Mucosa of descending colon (tissue), 3 donors: ENCODE data around the gene RAB10. TPM values are rescaled to one million over a fixed set of nuclear protein-coding genes. Genes with fewer than 3 reads are reported as not detected.
"Not testable (repeated sequence)": the region's sequence is repeated elsewhere in the genome, so short reads cannot be mapped to it uniquely, and the experiment has no call there.

Experiments used
- ATAC-seq: fragments of 200-7000 bp; cut with Tn5 transposase; one replicate; pipeline ENCODE4 v1.9.1; 2020; ENCODE audit warnings: mild to moderate bottlenecking, moderate library complexity
- DNase-seq, 3 donors: peaks; one replicate each; pipeline ENCODE4 v3.0.0-alpha.2; 2020
- H3K36me3 ChIP-seq: fragments of 200-600 bp; one replicate; pipeline ENCODE4 v1.8.0; 2021; ENCODE audit warnings: low read depth, mild to moderate bottlenecking
- H3K4me1 ChIP-seq: fragments of 200-600 bp; one replicate; pipeline ENCODE4 v1.8.0; 2021; ENCODE audit warnings: low read depth, mild to moderate bottlenecking
- H3K4me3 ChIP-seq: fragments of 200-600 bp; one replicate; pipeline ENCODE4 v1.8.0; 2021; ENCODE audit warnings: mild to moderate bottlenecking
- H3K9me3 ChIP-seq: fragments of 200-600 bp; one replicate; pipeline ENCODE4 v1.8.0; 2021; ENCODE audit warnings: mild to moderate bottlenecking
- intact Hi-C, 2 donors: fragments of 100-400 bp; cut with DNase I in 1 of 2; cut with micrococcal nuclease in 1 of 2; formaldehyde crosslinking; loops; one replicate each; pipeline versions ENCODE4 v1.11.0 to v1.11.1; 2022; cut with DNase I, micrococcal nuclease
- total RNA-seq, 3 donors: library from RNA; stranded (reverse); fragmentation: NEBNext Ultra II Directional in 2 of 3; extraction: Animal tissue kit (Norgen Biotek cat#: 25700) in 2 of 3; gene quantifications; one replicate each; pipeline versions ENCODE4 v1.2.1 to v1.2.4, GENCODE V29; 2021 to 2023
- TF ChIP-seq, protein P1 (sequence below): fragments of 200-600 bp; IDR thresholded peaks from one replicate; pipeline ENCODE4 v1.8.0; 2022; ENCODE audit warnings: antibody characterized with exemption, mild to moderate bottlenecking
- donor health status: DM: no; HTN: no; CAD: no; lungs with moderate emphysema.
- donor health status: DM: no; HTN: no; CAD: no.
- donor health status: DM: no; HTN: yes; CAD: no.

The RAB10 gene
- total RNA-seq, 3 donors from 2014 or later = 129 to 166 (median 162) TPM

- intact Hi-C loops = no loop called here
- DNase-seq = no peak
Measured at GRCh38 chr2:26010943-26011342, 22.9 kb upstream of the RAB10 start.

GRCh38 chr2:26011609-26011989, 22.3 kb upstream of the RAB10 start:
- H3K36me3 ChIP-seq = no peaks in the 10 kb centered on the region
- ATAC-seq (peak; percentile 17), DNase-seq (no peak)
- peaks cover 20% of the 10 kb centered on the region for H3K4me1 ChIP-seq
- intact Hi-C loops = no loop called here
- TF ChIP-seq, protein P1, sequence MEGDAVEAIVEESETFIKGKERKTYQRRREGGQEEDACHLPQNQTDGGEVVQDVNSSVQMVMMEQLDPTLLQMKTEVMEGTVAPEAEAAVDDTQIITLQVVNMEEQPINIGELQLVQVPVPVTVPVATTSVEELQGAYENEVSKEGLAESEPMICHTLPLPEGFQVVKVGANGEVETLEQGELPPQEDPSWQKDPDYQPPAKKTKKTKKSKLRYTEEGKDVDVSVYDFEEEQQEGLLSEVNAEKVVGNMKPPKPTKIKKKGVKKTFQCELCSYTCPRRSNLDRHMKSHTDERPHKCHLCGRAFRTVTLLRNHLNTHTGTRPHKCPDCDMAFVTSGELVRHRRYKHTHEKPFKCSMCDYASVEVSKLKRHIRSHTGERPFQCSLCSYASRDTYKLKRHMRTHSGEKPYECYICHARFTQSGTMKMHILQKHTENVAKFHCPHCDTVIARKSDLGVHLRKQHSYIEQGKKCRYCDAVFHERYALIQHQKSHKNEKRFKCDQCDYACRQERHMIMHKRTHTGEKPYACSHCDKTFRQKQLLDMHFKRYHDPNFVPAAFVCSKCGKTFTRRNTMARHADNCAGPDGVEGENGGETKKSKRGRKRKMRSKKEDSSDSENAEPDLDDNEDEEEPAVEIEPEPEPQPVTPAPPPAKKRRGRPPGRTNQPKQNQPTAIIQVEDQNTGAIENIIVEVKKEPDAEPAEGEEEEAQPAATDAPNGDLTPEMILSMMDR = no peak
- no peak overlapping the region for H3K4me3 ChIP-seq
- H3K9me3 ChIP-seq = no peaks in the 10 kb centered on the region

More at GRCh38 chr2:26010943-26011342, 22.9 kb upstream of the RAB10 start:
- TF ChIP-seq, protein P1 = no peak
- no peak overlapping the region for H3K4me3 ChIP-seq
- no peaks in the 10 kb centered on the region for H3K36me3 ChIP-seq
- peaks cover 20% of the 10 kb centered on the region for H3K4me1 ChIP-seq
- H3K9me3 ChIP-seq = no peaks in the 10 kb centered on the region
- no peak for ATAC-seq

GRCh38 chr2:26011990-26012856, 21.7 kb upstream of the RAB10 start:
- Histone ChIP-seq H3K36me3 (no peaks in the 10 kb centered on the region), H3K4me1 (peaks cover 20% of the 10 kb centered on the region), H3K4me3 (no peak overlapping the region), H3K9me3 (no peaks in the 10 kb centered on the region)
- ATAC-seq (peak; percentile 74), DNase-seq (peak in 2 of 3 donors; percentile 52 to 67)
- TF ChIP-seq, protein P1 = no peak
- intact Hi-C loops = no loop called here

GRCh38 chr2:26013668-26014067, 20.2 kb upstream of the RAB10 start:
- DNase-seq (no peak), ATAC-seq (no peak)
- TF ChIP-seq, protein P1 = no peak
- Histone ChIP-seq H3K36me3 (no peaks in the 10 kb centered on the region), H3K4me3 (no peak overlapping the region), H3K9me3 (no peaks in the 10 kb centered on the region), H3K4me1 (peaks cover 26% of the 10 kb centered on the region)
- intact Hi-C loops = no loop called here

- Histone ChIP-seq H3K4me3 (no peak overlapping the region), H3K9me3 (no peaks in the 10 kb centered on the region), H3K36me3 (no peaks in the 10 kb centered on the region), H3K4me1 (peaks cover 23% of the 10 kb centered on the region)
- ATAC-seq (no peak), DNase-seq (no peak)
- intact Hi-C loops = no loop called here
- TF ChIP-seq, protein P1 = no peak
Measured at GRCh38 chr2:26016012-26016705, 17.7 kb upstream of the RAB10 start.

GRCh38 chr2:26016706-26017045, 17.2 kb upstream of the RAB10 start:
- H3K4me3 ChIP-seq, ATAC-seq, H3K36me3 ChIP-seq, H3K9me3 ChIP-seq, intact Hi-C loops, DNase-seq: not testable (repeated sequence)
- peaks cover 23% of the 10 kb centered on the region for H3K4me1 ChIP-seq
